Right cardiac atrium (tissue), 5 donors: ENCODE measurements around the gene DGLUCY. TPM values are rescaled to one million over a fixed set of nuclear protein-coding genes. Genes with fewer than 3 reads are reported as not detected.
"Not testable (repeated sequence)": the region's sequence is repeated elsewhere in the genome, so short reads cannot be mapped to it uniquely, and the experiment has no call there.

Experiments used
- ATAC-seq, 2 donors: fragments of 200-7000 bp; cut with Tn5 transposase; one replicate each; pipeline versions ENCODE4 v1.8.0 to v1.9.1; 2020; ENCODE audit warnings: moderate library complexity in 2 of 2, mild to moderate bottlenecking in 1 of 2
- DNase-seq, 3 donors: peaks; one replicate each; pipeline ENCODE4 v3.0.0-alpha.2; 2020
- H3K27ac ChIP-seq: one replicate; pipeline ENCODE4 v1.5.1; 2013; ENCODE audit warnings: mild to moderate bottlenecking, low read length, control low read depth, moderate library complexity
- H3K27me3 ChIP-seq: one replicate; pipeline ENCODE4 v1.6.1; 2013; ENCODE audit not compliant: control insufficient read depth, insufficient read depth
- H3K4me1 ChIP-seq: one replicate; pipeline ENCODE4 v1.6.1; 2013; ENCODE audit warnings: low read length; ENCODE audit not compliant: control insufficient read depth, insufficient read depth
- H3K4me3 ChIP-seq: one replicate; pipeline ENCODE4 v1.5.1; 2013; ENCODE audit warnings: low read length, control low read depth
- H3K9me3 ChIP-seq: one replicate; pipeline ENCODE4 v1.6.1; 2013; ENCODE audit warnings: low read length; ENCODE audit not compliant: control insufficient read depth
- WGBS: extraction: QIAGEN DNeasy Blood & Tissue Kit; methylation state at CpG from one replicate; pipeline ENCODE4 v1.1.7; 2013; 5-methylcytosine and 5-hydroxymethylcytosine counted together
- intact Hi-C, 4 donors: fragments of 100-400 bp; cut with DNase I; formaldehyde crosslinking; loops; one replicate each; pipeline versions ENCODE4 v1.11.0 to v1.14.0; 2022 to 2023
- polyA plus RNA-seq: library from polyadenylated mRNA; stranded (reverse); fragments of 200-250 nt; gene quantifications from one replicate; pipeline ENCODE4 v1.2.3, GENCODE V29; 2013
- total RNA-seq, 4 donors: library from RNA; stranded (reverse); fragmentation: NEBNext Ultra II Directional; extraction: Animal tissue kit (Norgen Biotek cat#: 25700); gene quantifications; one replicate each; pipeline ENCODE4 v1.2.1, GENCODE V29; 2021
- donor health status: healthy with polysubstance abuse.
- donor health status: DM: no; HTN: yes; CAD: no.
- donor health status: DM: no; HTN: no; CAD: no.
- donor health status: DM: no; HTN: yes; CAD: no; lungs with severe emphysema.
- donor health status: DM: yes; HTN: yes; CAD: no.

The DGLUCY gene
- total and polyA plus RNA-seq, 5 donors = 112 to 208 (median 157) TPM

DNA sequence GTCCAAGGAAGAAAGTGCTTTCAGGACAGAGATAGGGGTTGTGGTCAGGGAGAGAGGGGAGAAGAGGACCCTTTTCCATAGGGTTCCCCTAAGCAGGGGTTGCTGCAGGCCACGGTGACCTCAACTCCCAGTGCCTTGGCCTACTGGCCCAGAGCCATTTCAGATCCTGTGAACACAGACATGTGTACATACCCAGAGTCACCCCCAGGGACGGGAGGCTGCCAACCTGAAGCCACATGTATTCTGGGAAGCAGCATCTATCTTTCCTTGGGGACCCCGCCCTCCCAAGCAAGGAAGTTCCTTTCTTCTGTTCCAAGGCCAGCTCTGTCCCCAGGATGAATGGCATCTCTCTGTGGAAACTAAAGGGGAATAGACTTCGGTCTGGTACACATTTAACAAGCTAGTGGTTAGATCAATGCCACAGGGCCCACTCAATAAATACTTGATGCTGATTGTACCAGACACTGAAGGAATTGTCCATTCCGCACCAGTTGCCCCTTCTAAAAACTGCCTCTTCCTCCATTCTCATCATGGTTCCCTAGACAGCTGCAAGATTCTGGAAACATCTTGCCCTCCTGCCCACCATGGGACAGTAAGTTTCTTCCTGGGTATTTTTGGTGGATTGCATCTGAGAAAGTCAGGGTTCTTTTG, 25.2 kb upstream of the DGLUCY start:
- ATAC-seq = no peak
- Histone ChIP-seq H3K27ac (no peak overlapping the region), H3K9me3 (no peaks in the 10 kb centered on the region), H3K4me1 (no peaks in the 10 kb centered on the region), H3K4me3 (no peak overlapping the region), H3K27me3 (no peaks in the 10 kb centered on the region)
- 86% methylated on average over 5 of the region's 5 CpGs for WGBS
- intact Hi-C loops = no loop called here
- DNase-seq = no peak

DNA sequence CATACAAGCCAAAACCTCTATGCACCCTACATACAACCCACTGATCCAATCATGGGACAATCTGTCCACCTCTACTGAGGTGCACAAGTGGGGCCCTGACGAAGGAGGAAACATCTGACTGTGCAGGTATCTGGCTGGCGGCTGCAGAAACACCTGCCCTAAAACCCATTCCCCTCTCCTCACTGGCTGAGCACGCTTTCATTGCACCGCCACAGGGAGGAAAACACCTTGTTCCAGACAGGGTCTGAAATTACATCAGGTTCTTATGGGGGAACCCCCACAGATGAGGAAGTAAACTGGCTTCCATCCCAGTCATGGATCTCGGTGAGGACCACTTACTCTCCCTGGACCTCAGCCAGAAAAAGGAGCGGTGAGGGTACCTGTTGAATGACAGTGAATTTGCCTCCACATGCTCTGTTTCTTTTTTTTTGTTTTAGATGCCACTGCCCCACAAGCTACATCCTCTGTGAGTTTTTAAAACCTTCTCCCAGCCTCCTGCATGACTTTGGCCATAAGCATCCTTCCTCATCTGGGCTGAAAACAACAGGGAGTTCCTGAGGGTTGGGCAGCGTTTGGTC, 23.8 kb upstream of the DGLUCY start:
- Histone ChIP-seq H3K4me3 (no peak overlapping the region), H3K27ac (no peak overlapping the region), H3K4me1 (no peaks in the 10 kb centered on the region), H3K9me3 (no peaks in the 10 kb centered on the region), H3K27me3 (no peaks in the 10 kb centered on the region)
- intact Hi-C loops = no loop called here
- ATAC-seq (no peak), DNase-seq (no peak)
- 88% methylated on average over 7 of the region's 7 CpGs for WGBS

DNA sequence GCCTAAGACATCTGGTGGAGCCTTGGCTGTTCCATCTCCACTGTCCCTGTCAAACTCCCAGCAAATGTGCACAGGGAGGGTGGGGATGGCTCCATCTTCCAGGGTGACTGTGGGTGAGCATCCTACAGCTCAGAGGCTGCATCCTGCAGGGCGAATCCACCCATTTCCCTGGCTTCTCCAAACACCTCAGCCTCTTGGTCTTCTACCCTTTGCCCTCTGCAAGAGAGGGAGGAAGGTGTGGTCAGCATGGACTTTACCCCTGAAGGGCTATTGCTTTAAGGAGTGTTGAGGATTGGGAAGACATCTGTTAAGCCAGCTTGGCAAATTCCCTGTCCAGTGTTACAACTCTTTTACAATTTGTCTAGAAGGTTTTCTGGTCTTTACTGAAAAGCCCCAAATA, 23.1 kb upstream of the DGLUCY start:
- DNase-seq (no peak), ATAC-seq (no peak)
- Histone ChIP-seq H3K27me3 (no peaks in the 10 kb centered on the region), H3K4me3 (no peak overlapping the region), H3K9me3 (no peaks in the 10 kb centered on the region), H3K4me1 (no peaks in the 10 kb centered on the region), H3K27ac (no peak overlapping the region)
- 94% methylated on average over 1 of the region's 1 CpG for WGBS
- intact Hi-C loops = no loop called here

DNA sequence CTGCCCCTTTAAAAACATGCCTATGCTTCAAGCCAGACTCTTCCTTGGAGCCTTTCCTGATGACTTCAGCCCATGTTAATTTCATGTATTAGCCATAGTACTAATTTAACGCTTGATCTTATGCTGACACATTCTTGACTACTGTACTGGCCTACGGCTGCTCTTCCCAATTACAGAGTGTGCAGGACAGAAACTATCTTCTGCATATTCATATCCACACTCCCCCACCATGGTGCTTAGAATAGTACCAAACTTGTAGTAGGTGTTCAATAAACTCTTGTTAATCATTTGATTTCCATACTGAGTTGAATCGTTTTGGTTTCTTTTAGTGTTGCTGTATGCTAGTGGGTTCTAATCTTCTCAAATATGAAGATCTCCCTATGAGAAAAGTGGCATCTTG, 21.8 kb upstream of the DGLUCY start:
- intact Hi-C loops = no loop called here
- Histone ChIP-seq H3K27me3 (no peaks in the 10 kb centered on the region), H3K27ac (no peak overlapping the region)

DNA sequence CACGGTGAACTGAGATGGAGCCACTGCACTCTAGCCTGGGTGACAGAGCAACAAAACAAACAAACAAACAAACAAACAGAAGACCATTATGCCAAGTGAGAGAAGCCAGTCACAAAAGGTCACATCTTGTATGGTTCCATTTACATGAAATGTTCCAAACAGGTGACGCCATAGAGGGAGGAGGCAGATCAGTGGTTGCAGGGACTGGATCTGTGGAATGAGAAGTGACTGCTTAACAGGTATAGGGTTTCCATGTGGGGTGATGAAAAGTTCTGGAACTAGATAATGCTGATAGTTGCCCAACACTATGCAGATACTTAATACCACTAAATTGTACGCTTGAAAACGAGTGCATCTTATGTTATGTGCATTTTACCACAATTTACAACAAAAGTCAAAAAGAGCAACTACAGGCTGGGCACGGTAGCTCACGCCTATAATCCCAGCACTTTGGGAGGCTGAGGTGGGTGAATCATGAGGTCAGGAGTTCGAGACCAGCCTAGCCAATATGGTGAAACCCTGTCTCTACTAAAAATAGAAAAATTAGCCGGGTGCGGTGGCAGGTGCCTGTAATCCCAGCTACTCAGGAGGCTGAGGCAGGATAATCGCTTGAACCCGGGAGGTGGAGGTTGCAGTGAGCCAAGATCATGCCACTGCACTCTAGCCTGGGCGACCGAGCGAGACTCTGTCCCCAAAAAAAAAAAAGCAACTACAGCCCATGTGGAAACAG, 20.0 kb upstream of the DGLUCY start:
- H3K9me3 ChIP-seq, H3K4me1 ChIP-seq, intact Hi-C loops, H3K27me3 ChIP-seq, DNase-seq, H3K27ac ChIP-seq, H3K4me3 ChIP-seq, ATAC-seq: not testable (repeated sequence)
- WGBS = 95% methylated on average over 14 of the region's 14 CpGs

More for the DNA sequence above, 21.8 kb upstream of the DGLUCY start:
- DNase-seq (no peak), ATAC-seq (no peak)
- Histone ChIP-seq H3K4me3 (no peak overlapping the region), H3K4me1 (no peaks in the 10 kb centered on the region), H3K9me3 (no peaks in the 10 kb centered on the region)
- 90% methylated on average over 3 of the region's 3 CpGs for WGBS

DNA sequence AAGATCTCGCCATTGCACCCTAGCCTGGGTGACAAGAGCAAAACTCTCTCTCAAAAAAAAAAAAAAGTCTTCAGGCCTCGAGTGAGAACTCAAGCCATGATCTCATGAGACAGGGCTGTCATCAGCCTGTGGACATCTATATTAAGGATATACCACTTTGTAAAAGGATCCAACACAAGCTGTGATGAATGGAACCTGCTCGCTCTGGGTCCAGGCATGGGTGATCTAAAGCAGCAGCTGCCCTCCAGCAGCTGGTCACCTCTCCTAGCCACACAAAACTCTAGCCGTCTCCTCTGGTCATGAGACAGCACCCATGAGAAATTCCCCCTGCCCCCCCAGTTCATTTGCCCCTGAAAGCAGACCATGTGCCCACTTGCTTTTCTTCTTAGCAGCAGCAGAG, 19.1 kb upstream of the DGLUCY start:
- no peak overlapping the region for H3K27ac ChIP-seq
- no peak for ATAC-seq
- DNase-seq = no peak
- H3K27me3 ChIP-seq = no peaks in the 10 kb centered on the region
- intact Hi-C loops = no loop called here
- no peaks in the 10 kb centered on the region for H3K4me1 ChIP-seq
- no peak overlapping the region for H3K4me3 ChIP-seq
- no peaks in the 10 kb centered on the region for H3K9me3 ChIP-seq
- 89% methylated on average over 4 of the region's 4 CpGs for WGBS

DNA sequence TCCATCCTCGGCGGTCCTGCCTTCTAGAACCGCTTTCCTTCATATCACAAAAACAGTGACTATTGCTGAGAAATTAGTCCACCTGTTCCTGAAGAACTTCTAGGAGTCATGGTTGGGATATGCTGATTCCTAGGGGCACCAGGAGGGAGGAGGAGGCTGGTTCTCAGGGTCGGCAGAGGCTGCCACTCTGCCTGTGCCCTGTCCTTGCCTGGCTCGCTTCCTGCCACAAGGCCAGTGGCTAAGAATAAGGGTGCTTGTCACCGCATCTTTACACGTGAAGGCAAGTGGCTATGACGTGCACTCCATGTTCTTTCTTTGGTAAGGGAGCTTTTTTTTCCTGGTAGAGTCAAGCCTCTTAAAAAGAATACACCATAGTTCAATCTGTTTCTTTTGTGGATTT, 18.7 kb upstream of the DGLUCY start:
- 82% methylated on average over 8 of the region's 8 CpGs for WGBS
- Histone ChIP-seq H3K4me1 (no peaks in the 10 kb centered on the region), H3K4me3 (no peak overlapping the region), H3K9me3 (no peaks in the 10 kb centered on the region), H3K27ac (no peak overlapping the region), H3K27me3 (no peaks in the 10 kb centered on the region)
- no peak for DNase-seq
- intact Hi-C loops = no loop called here
- no peak for ATAC-seq

DNA sequence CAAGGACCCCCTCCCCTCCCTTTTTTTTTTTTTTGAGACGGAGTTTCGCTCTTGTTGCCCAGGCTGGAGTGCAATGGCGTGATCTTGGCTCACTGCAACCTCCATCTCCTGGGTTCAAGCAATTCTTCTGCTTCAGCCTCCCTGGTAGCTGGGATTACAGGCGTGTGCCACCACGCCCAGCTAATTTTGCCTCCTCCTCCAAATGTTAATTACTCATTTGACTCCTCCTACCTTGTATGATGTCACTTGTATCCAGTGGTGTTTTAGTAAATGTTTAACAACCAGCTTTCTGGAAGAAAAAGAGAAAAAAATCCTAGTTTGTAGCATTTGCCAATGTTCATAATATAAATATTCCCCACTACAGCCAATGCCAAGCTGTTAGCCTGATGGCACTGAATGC, 16.2 kb upstream of the DGLUCY start:
- H3K27me3 ChIP-seq, H3K4me3 ChIP-seq, DNase-seq, intact Hi-C loops, H3K4me1 ChIP-seq, H3K9me3 ChIP-seq, H3K27ac ChIP-seq, ATAC-seq: not testable (repeated sequence)
- 92% methylated on average over 5 of the region's 5 CpGs for WGBS

DNA sequence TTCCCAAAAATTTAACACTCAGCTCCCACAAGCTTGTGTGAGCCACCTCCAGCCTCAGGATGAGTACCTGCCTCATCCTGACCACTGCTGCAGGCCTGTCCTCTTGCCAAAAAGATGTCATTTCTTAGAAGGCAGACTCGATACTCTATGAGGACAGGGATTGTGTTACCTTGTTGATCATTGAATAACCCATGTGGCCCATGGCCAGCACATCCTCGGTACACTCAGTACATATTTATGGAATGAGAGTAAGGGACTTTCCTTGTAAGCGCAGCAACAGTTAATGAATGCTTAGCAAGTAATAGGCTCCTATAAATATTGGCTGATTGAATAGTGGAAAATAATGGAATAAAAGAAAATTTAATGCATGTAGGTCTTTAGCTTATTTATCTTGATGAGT, 15.3 kb upstream of the DGLUCY start:
- intact Hi-C loops = no loop called here
- ATAC-seq = no peak
- WGBS = 67% methylated on average over 3 of the region's 3 CpGs

DNA sequence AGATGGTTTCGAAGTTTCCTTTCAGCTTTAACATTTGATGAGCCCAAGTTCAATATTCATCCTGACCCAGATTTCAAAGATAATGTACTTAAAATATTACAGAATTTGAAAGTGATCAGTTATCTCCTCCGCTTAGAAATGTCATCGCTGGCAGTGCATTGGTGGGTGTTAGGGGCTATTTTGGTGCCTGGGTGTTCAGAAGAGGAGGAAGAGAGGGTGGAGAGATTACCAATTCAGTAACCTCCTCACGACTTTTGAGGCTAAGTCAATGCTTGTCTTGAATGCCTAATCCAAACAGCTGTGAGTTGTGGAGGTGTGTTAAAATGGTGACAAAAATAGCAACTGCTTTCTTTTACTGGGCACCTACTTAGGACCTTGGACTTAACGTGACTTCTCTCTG, 13.8 kb upstream of the DGLUCY start:
- ATAC-seq = no peak
- H3K4me1 ChIP-seq = no peaks in the 10 kb centered on the region
- no peaks in the 10 kb centered on the region for H3K27me3 ChIP-seq
- DNase-seq = no peak
- no peak overlapping the region for H3K4me3 ChIP-seq
- WGBS = 66% methylated on average over 5 of the region's 5 CpGs
- no peak overlapping the region for H3K27ac ChIP-seq
- no peaks in the 10 kb centered on the region for H3K9me3 ChIP-seq
- intact Hi-C loops = loop anchor here in 1 of 4 donors (5.0 kb wide), 1 partner anchor 38 kb away; the partner anchor contains the start of gene RPS6KA5

More for the DNA sequence above, 15.3 kb upstream of the DGLUCY start:
- no peaks in the 10 kb centered on the region for H3K27me3 ChIP-seq
- no peak overlapping the region for H3K27ac ChIP-seq
- no peaks in the 10 kb centered on the region for H3K9me3 ChIP-seq
- no peak overlapping the region for H3K4me3 ChIP-seq
- no peak for DNase-seq
- H3K4me1 ChIP-seq = no peaks in the 10 kb centered on the region

DNA sequence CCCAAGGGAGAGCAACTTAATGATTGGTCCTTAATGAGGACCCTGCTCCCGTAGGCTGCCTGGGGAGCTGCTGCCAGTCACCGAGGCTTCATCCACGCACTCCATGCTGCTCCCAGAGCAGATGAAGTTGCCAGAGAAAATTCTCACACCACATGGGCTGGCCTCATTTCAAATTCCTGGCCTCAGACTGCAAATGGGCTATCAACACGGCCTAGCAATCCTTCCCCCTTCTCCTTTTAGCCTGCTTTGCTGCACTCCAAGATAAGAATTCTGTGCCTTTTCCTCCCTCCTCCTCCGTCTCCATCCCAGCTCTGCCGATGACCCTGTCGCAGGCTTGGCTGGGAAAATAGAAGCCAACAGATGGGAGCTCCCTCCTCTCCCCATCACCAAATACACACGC, 10.8 kb upstream of the DGLUCY start:
- 38% methylated on average over 8 of the region's 8 CpGs for WGBS
- Histone ChIP-seq H3K4me1 (no peaks in the 10 kb centered on the region), H3K27ac (no peak overlapping the region), H3K4me3 (no peak overlapping the region), H3K9me3 (no peaks in the 10 kb centered on the region), H3K27me3 (no peaks in the 10 kb centered on the region)
- ATAC-seq (peak; percentile 64 to 86), DNase-seq (peak; percentile 39 to 73 (median 72))
- intact Hi-C loops = loop anchor here in 1 of 4 donors (5.0 kb wide), 1 partner anchor 41 kb away; the partner anchor contains the start of gene RPS6KA5
